ENCODE data around the gene DIS3L2. TPM values are rescaled to one million over a fixed set of nuclear protein-coding genes. Genes with fewer than 3 reads are reported as not detected.

Gene DIS3L2
- total RNA-seq, 4 donors from 2014 or later = 13.3 to 31.0 (median 23.6) TPM

DNA sequence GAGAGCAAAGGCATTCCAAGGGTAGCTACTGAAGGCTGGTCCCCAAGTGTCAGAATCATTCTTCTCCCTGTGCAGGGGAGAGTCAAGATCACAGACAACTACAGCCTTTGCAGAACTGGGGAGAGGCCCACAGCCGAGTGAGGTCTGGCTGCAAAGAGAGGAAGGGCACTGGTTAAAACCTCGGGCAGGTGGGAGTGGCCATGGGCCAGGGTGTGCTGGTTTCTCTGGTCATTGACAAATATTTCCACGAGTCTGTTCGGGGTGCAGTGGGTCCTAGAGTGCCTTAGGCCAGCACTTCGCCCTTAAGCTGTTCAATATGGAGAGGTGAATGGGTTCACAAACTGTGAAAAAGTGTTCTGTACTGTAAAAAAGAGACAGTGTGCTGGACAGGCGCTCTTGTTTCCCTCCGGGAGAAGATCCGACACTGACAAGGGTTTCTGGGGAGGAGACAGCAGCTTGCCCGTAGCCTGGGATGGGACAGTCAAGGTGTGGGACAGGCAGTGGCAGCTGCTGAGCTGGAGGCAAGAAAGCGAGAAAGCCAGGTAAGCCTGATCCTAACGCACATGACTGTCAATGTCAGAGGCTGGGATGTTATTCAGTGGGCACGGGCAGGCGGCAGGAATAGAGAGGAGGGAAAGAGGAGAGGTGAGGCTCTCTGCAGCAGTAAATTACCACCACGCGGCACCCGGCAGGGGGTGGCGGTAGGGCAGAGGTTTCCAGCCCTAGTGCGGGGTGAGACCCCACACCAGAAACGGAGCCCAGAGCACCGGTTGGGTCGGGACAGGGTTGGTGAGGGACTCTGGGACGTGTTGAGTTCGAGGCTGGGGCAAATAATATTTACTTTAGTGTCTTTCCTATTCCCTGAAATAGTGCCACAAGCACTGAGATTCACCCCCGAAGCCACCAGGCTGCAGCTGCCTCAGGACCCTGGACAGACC, 37.3 kb upstream of the DIS3L2 start:
- Histone ChIP-seq H3K4me3 (peak overlapping the region in 1 of 2 donors; percentile 52), H3K36me3 (no peaks in the 10 kb centered on the region), H3K27ac (no peak overlapping the region), H3K9me3 (no peaks in the 10 kb centered on the region), H3K4me1 (peaks cover 0 to 27% (median 11%) of the 10 kb centered on the region in 3 donors), H3K27me3 (peaks cover 85% of the 10 kb centered on the region)
- ATAC-seq = no peak
- TF ChIP-seq EP300 (IDR thresholded peaks at IDR 0.05) = no peak
- TF ChIP-seq POLR2A (IDR thresholded peaks at IDR 0.05) = no peak
- TF ChIP-seq POLR2AphosphoS5 (IDR thresholded peaks at IDR 0.05) = no peak
- no peak for TF ChIP-seq CTCF (IDR thresholded peaks at IDR 0.05)
- 74 to 85% methylated on average over 8 to 22 of the region's 24 CpGs for WGBS, 2 donors (ENCODE audit: low coverage in 1 of 2)

GRCh38 chr2:231924889-231925275, 36.6 kb upstream of the DIS3L2 start:
- Histone ChIP-seq H3K9me3 (no peaks in the 10 kb centered on the region), H3K4me1 (peaks cover 0 to 34% (median 11%) of the 10 kb centered on the region in 3 donors), H3K27ac (no peak overlapping the region), H3K36me3 (no peaks in the 10 kb centered on the region), H3K27me3 (peaks cover 86% of the 10 kb centered on the region), H3K4me3 (peak overlapping the region in 1 of 2 donors; percentile 52)
- peak; percentile 9 for ATAC-seq
- TF ChIP-seq EP300 (IDR thresholded peaks at IDR 0.05) (no peak), POLR2AphosphoS5 (IDR thresholded peaks at IDR 0.05) (no peak), POLR2A (IDR thresholded peaks at IDR 0.05) (no peak), CTCF (IDR thresholded peaks at IDR 0.05) (no peak)
- 10% methylated on average over 2 of the region's 8 CpGs; no CpG with 5 or more reads in 1 of the 2 donors for WGBS, 2 donors (ENCODE audit: low coverage in 1 of 2)

DNA sequence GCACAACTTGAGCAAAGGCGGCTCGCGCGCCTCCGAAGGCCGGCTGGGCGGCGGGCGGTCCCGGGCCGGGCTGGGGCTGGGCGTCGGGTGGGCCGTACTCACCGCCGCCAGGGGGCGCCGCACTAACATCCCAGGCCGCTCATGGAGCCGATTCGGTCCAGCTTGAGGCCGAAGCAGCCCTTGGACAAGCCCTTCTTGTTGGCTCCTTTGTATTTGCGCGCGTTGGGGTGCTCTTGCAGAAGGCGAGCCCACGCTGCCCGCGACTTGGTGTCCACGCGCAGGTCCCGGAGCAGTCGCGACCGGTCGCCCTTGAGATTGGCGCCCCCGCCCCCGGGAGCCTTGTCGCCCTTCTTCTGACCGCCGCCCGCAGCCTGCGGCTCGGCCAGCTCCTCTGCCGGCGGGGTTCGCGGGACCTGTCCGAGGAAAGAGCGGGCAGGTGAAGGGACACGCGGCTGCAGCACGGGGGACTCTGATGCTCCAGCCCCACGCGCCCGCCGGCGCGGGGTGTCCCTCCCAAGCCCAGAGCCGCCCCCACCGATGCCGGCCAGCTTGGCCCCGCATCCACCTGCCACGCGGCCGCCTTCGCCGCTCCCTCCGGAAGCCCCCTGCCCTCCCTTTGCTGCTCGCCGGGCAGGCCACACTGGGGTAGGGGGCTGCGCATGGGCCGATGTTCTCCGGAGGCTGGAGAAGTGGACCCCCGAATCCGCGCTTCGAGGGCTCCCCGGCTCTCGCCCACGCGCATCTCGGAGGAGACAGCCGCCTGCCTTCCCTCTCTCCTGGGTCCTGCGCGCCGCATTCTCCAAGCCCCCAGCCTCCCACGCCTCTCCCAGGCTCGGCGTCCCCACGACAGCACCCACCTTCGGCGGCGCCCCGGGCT, 36.0 kb upstream of the DIS3L2 start:
- no peaks in the 10 kb centered on the region for H3K36me3 ChIP-seq
- TF ChIP-seq CTCF (IDR thresholded peaks at IDR 0.05) (peak in 3 of 4 experiments; percentile 94 to 96 (median 95)), POLR2AphosphoS5 (IDR thresholded peaks at IDR 0.05) (no peak)
- WGBS, 2 donors (ENCODE audit: low coverage in 1 of 2) = no CpG with 5 or more reads among the region's 96 CpGs
- H3K9me3 ChIP-seq = no peaks in the 10 kb centered on the region
- H3K4me1 ChIP-seq = peaks cover 0 to 40% (median 11%) of the 10 kb centered on the region in 3 donors
- H3K27me3 ChIP-seq = peaks cover 91% of the 10 kb centered on the region
- H3K4me3 ChIP-seq = peak overlapping the region; percentile 1 to 52
- H3K27ac ChIP-seq = peak overlapping the region in 1 of 4 donors; percentile 1
- peak; percentile 87 for ATAC-seq

GRCh38 chr2:231926180-231926741, 35.3 kb upstream of the DIS3L2 start, which contains the start of gene NPPC:
Gene NPPC (minus strand): TSS chr2:231926396. CDS start chr2:231926249, 147 bp downstream.
- Histone ChIP-seq H3K4me3 (peak within 1 kb of the TSS; percentile 1 to 52), H3K4me1 (peaks cover 0 to 42% (median 11%) of the 10 kb centered on the region in 3 donors), H3K27ac (peak within 1 kb of the TSS in 1 of 4 donors; percentile 1), H3K36me3 (no peaks in the 10 kb centered on the region), H3K9me3 (no peaks in the 10 kb centered on the region), H3K27me3 (peaks cover 94% of the 10 kb centered on the region)
- ATAC-seq = no peak
- WGBS, 2 donors (ENCODE audit: low coverage in 1 of 2) = no CpG with 5 or more reads among the region's 54 CpGs
- TF ChIP-seq POLR2AphosphoS5 (IDR thresholded peaks at IDR 0.05) = no peak
- TF ChIP-seq CTCF (IDR thresholded peaks at IDR 0.05) = peak in 1 of 4 experiments; percentile 37
